K562 (cell line): Measurements from ENCODE around the gene INCA1. TPM values are rescaled to one million over a fixed set of nuclear protein-coding genes. Genes with fewer than 3 reads are reported as not detected.

Experiments used
- DDX20 ChIP-seq: fragments of 450-650 bp; IDR thresholded peaks from 2 replicates; pipeline ENCODE4 v1.6.1; 2016; ENCODE audit warnings: missing genetic modification characterization, low read depth, mild to moderate bottlenecking, missing compliant biosample characterization, moderate library complexity
- GATAD2B ChIP-seq: fragments of 450-650 bp; IDR thresholded peaks from 2 replicates; pipeline ENCODE4 v1.6.1; 2017; ENCODE audit warnings: mild to moderate bottlenecking, borderline replicate concordance
- HMG20A ChIP-seq: fragments of 450-650 bp; formaldehyde crosslinking; conservative IDR thresholded peaks from 2 replicates; pipeline ENCODE4 v1.4.0; 2020; ENCODE audit warnings: mild to moderate bottlenecking, mixed read lengths
- ILF3 ChIP-seq: fragments of 450-650 bp; IDR thresholded peaks from 2 replicates; pipeline ENCODE4 v1.6.1; 2018; ENCODE audit warnings: antibody characterized with exemption, mild to moderate bottlenecking, moderate library complexity, borderline replicate concordance
- L3MBTL2 ChIP-seq: fragments of 450-650 bp; IDR thresholded peaks from 2 replicates; pipeline ENCODE4 v1.6.1; 2016; ENCODE audit warnings: mild to moderate bottlenecking, moderate library complexity
- NRF1 ChIP-seq, 2 experiments: fragments of 450-650 bp; IDR thresholded peaks in 1 of 2; conservative IDR thresholded peaks in 1 of 2; 2 replicates each; pipeline ENCODE4 v1.6.1; 2014; ENCODE audit warnings: mild to moderate bottlenecking in 2 of 2
- NUFIP1 ChIP-seq: fragments of 450-650 bp; IDR thresholded peaks from 2 replicates; pipeline ENCODE4 v1.6.1; 2018; ENCODE audit not compliant: partially characterized antibody
- POLR2AphosphoS2 ChIP-seq: IDR thresholded peaks from 2 replicates; pipeline ENCODE4 v1.6.1; 2012; ENCODE audit warnings: low read length, improper control_type of control experiment
- SP1 ChIP-seq: sonication (generic); formaldehyde crosslinking; IDR thresholded peaks from 2 replicates; pipeline ENCODE4 v1.8.1; 2022; ENCODE audit warnings: mild to moderate bottlenecking, missing genetic modification reagents
- SPI1 ChIP-seq: IDR thresholded peaks from 2 replicates; pipeline ENCODE4 v1.6.1; 2011; ENCODE audit warnings: low read depth, low read length, control low read depth, borderline replicate concordance
- SRF ChIP-seq, 2 experiments: fragments of 250-450, 450-650 bp in 1 of 2; sonication (Bioruptor Pico) in 1 of 2; sonication (generic) in 1 of 2; formaldehyde crosslinking; IDR thresholded peaks; 2 replicates each; pipeline versions ENCODE4 v1.5.0 to v1.5.1; 2020 to 2022; ENCODE audit warnings: mild to moderate bottlenecking in 1 of 2, missing genetic modification reagents in 1 of 2
- SUPT5H ChIP-seq: fragments of 450-650 bp; IDR thresholded peaks from 2 replicates; pipeline ENCODE4 v1.6.1; 2016
- ZBTB8A ChIP-seq: fragments of 450-650 bp; IDR thresholded peaks from 2 replicates; pipeline ENCODE4 v1.6.1; 2018; ENCODE audit warnings: mild to moderate bottlenecking, moderate library complexity; ENCODE audit not compliant: partially characterized antibody
- ZNF583 ChIP-seq: fragments of 250-450 bp; sonication (Bioruptor Pico); IDR thresholded peaks from 2 replicates; pipeline ENCODE4 v1.4.0; 2020
- ZNF695 ChIP-seq: fragments of 450-650 bp; formaldehyde crosslinking; IDR thresholded peaks from 2 replicates; pipeline ENCODE4 v1.4.0; 2020; ENCODE audit warnings: mild to moderate bottlenecking, moderate library complexity
- polyA plus RNA-seq, 8 experiments: library from polyadenylated mRNA; depleted of rRNA in 4 of 8; stranded (reverse) in 5 of 8; unstranded in 3 of 8; fragments of >200 nt; fragmentation: Nextera tagmentation in 2 of 8; fragmentation: Illumina TruSeq in 1 of 8; extraction: Ambion mirVana in 2 of 8; extraction: Trizol in 1 of 8; gene quantifications; 2 replicates each; pipeline versions ENCODE4 v1.2.1 to v1.2.3, GENCODE V29; 2011 to 2014; ENCODE audit warnings: inconsistent platforms in 1 of 8, missing spikeins in 1 of 8
- total RNA-seq, 7 experiments: library from RNA; depleted of rRNA in 6 of 7; stranded (reverse); fragments of >200 nt in 6 of 7; fragmentation: Illumina TruSeq in 2 of 7; extraction: Trizol in 2 of 7; gene quantifications; 2 replicates each; pipeline versions ENCODE4 v1.2.1 to v1.2.3, GENCODE V29; 2011 to 2021; ENCODE audit warnings: low replicate concordance in 1 of 7
- TF ChIP-seq, protein P1 (sequence below): conservative IDR thresholded peaks from 2 replicates; pipeline ENCODE4 v1.6.1; 2011; ENCODE audit warnings: low read depth, mild to moderate bottlenecking, low read length; ENCODE audit not compliant: control insufficient read depth
- TF ChIP-seq, protein P2 (sequence below): fragments of 450-650 bp; IDR thresholded peaks from 2 replicates; pipeline ENCODE4 v1.6.1; 2017; ENCODE audit warnings: antibody characterized with exemption, mild to moderate bottlenecking
- TF ChIP-seq, protein P3 (sequence below): fragments of 200-800 bp; sonication (Bioruptor generic); IDR thresholded peaks from 2 replicates; pipeline ENCODE4 v1.6.1; 2017; ENCODE audit warnings: missing genetic modification characterization, missing compliant biosample characterization
- TF ChIP-seq, protein P4 (sequence below): fragments of 450-650 bp; formaldehyde crosslinking; IDR thresholded peaks from 2 replicates; pipeline ENCODE4 v1.4.0; 2020; ENCODE audit warnings: mild to moderate bottlenecking, mixed read lengths

The INCA1 gene
- total and polyA plus RNA-seq, 9 of the 15 experiments (the other 6 are each of a cell fraction or from before 2014, with no cell fraction given) = 0.08 to 0.50 (median 0.13) TPM; not detected in 4

DNA sequence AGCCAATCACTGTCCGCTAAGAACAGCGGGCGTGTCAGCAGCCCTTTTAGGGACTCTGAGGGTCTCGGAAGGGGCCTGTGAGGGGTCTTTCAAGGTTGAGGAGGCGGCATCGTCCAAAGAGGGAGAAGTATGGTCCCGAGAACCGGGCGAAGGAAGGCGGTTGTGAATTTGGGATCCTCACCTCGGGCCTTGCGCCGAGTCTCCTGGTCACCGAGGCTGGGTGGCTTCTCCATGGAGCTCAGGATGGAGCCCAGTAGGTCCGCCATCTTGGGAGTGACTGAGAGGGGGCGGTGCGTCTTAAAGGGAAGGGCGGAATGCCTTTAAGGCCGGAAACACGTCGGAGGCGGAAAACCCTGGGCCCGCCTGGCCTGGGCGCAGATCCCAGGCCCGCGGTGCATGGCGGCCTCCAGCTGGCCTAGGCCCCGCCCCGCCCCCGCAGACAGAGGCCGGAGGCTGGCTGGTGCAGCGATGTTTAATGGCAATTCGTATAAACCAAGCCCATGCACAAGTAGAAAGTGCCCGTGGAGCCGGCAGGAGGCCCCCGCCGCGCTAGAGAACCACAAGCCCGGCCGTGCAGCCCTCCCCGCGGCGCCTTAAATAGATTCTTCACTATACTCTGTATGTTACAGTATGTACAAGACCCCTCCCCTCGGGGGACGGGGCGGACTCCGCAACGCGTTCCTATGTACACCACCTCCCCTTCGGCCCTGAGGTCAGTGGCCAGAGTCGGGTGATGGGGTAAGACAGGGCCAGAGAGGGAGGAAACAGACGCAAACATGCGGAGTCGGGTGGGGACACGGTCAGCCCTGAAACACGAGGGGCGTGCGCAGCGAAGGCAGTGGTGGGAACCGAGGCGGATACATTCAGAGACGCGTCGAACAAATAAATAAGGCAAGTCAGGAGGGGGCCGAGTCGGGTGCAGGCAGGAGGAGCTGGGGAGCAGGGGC is 29.5 kb downstream of the INCA1 start, which contains the start of gene SPAG7 (continued):
- TF ChIP-seq, protein P1, sequence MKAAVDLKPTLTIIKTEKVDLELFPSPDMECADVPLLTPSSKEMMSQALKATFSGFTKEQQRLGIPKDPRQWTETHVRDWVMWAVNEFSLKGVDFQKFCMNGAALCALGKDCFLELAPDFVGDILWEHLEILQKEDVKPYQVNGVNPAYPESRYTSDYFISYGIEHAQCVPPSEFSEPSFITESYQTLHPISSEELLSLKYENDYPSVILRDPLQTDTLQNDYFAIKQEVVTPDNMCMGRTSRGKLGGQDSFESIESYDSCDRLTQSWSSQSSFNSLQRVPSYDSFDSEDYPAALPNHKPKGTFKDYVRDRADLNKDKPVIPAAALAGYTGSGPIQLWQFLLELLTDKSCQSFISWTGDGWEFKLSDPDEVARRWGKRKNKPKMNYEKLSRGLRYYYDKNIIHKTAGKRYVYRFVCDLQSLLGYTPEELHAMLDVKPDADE = no peak; the same call in 1 of the 2 replicates
- TF ChIP-seq L3MBTL2 = peak; percentile 32; the same call in 1 of the 2 replicates
- TF ChIP-seq HMG20A (CRISPR knock-in tag) = no peak
- peak; percentile 95 for TF ChIP-seq POLR2AphosphoS2
- TF ChIP-seq ZNF583 = no peak
- no peak for TF ChIP-seq ZBTB8A
- peak; percentile 55 for TF ChIP-seq SUPT5H
- TF ChIP-seq DDX20 = no peak
- no peak for TF ChIP-seq ILF3
- no peak for TF ChIP-seq ZNF695 (CRISPR knock-in tag)
- peak in 1 of 2 experiments; percentile 63; a peak in 1 of 4 replicates for TF ChIP-seq SRF (CRISPR knock-in tag; IDR thresholded peaks at IDR 0.05)
- TF ChIP-seq NUFIP1 = no peak
- TF ChIP-seq, protein P2, sequence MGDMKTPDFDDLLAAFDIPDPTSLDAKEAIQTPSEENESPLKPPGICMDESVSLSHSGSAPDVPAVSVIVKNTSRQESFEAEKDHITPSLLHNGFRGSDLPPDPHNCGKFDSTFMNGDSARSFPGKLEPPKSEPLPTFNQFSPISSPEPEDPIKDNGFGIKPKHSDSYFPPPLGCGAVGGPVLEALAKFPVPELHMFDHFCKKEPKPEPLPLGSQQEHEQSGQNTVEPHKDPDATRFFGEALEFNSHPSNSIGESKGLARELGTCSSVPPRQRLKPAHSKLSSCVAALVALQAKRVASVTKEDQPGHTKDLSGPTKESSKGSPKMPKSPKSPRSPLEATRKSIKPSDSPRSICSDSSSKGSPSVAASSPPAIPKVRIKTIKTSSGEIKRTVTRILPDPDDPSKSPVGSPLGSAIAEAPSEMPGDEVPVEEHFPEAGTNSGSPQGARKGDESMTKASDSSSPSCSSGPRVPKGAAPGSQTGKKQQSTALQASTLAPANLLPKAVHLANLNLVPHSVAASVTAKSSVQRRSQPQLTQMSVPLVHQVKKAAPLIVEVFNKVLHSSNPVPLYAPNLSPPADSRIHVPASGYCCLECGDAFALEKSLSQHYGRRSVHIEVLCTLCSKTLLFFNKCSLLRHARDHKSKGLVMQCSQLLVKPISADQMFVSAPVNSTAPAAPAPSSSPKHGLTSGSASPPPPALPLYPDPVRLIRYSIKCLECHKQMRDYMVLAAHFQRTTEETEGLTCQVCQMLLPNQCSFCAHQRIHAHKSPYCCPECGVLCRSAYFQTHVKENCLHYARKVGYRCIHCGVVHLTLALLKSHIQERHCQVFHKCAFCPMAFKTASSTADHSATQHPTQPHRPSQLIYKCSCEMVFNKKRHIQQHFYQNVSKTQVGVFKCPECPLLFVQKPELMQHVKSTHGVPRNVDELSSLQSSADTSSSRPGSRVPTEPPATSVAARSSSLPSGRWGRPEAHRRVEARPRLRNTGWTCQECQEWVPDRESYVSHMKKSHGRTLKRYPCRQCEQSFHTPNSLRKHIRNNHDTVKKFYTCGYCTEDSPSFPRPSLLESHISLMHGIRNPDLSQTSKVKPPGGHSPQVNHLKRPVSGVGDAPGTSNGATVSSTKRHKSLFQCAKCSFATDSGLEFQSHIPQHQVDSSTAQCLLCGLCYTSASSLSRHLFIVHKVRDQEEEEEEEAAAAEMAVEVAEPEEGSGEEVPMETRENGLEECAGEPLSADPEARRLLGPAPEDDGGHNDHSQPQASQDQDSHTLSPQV = peak; percentile 62
- TF ChIP-seq, protein P3, sequence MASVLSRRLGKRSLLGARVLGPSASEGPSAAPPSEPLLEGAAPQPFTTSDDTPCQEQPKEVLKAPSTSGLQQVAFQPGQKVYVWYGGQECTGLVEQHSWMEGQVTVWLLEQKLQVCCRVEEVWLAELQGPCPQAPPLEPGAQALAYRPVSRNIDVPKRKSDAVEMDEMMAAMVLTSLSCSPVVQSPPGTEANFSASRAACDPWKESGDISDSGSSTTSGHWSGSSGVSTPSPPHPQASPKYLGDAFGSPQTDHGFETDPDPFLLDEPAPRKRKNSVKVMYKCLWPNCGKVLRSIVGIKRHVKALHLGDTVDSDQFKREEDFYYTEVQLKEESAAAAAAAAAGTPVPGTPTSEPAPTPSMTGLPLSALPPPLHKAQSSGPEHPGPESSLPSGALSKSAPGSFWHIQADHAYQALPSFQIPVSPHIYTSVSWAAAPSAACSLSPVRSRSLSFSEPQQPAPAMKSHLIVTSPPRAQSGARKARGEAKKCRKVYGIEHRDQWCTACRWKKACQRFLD = peak; percentile 47; the same call in 1 of the 2 replicates
- TF ChIP-seq SPI1 = no peak
- TF ChIP-seq SP1 (CRISPR knock-in tag) = peak; percentile 68; the same call in 1 of the 2 replicates
- no peak for TF ChIP-seq GATAD2B
- TF ChIP-seq NRF1 (conservative IDR thresholded peaks at IDR 0.05 in 1 of 2, IDR thresholded peaks at IDR 0.05 in 1 of 2) = peak; percentile 15 to 42; a peak in 2 of 4 replicates
- TF ChIP-seq, protein P4, sequence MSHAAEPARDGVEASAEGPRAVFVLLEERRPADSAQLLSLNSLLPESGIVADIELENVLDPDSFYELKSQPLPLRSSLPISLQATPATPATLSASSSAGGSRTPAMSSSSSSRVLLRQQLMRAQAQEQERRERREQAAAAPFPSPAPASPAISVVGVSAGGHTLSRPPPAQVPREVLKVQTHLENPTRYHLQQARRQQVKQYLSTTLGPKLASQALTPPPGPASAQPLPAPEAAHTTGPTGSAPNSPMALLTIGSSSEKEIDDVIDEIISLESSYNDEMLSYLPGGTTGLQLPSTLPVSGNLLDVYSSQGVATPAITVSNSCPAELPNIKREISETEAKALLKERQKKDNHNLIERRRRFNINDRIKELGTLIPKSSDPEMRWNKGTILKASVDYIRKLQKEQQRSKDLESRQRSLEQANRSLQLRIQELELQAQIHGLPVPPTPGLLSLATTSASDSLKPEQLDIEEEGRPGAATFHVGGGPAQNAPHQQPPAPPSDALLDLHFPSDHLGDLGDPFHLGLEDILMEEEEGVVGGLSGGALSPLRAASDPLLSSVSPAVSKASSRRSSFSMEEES = no peak
